ENCODE results near the gene MGAT4C.

MGAT4C gene

GRCh38 chr12:85963326-85963725 lies 292.9 kb downstream of the MGAT4C start:
- DNase-seq: no peak

GRCh38 chr12:85956081-85956480 lies 300.1 kb downstream of the MGAT4C start:
- no peak for DNase-seq

- no peak for DNase-seq
Observed at GRCh38 chr12:85955127-85955526, 301.1 kb downstream of the MGAT4C start.

GRCh38 chr12:85951823-85952222 lies 304.4 kb downstream of the MGAT4C start:
- peak; percentile 6 to 33 for DNase-seq

GRCh38 chr12:85949253-85949652 lies 306.9 kb downstream of the MGAT4C start:
- no peak for DNase-seq

DNA sequence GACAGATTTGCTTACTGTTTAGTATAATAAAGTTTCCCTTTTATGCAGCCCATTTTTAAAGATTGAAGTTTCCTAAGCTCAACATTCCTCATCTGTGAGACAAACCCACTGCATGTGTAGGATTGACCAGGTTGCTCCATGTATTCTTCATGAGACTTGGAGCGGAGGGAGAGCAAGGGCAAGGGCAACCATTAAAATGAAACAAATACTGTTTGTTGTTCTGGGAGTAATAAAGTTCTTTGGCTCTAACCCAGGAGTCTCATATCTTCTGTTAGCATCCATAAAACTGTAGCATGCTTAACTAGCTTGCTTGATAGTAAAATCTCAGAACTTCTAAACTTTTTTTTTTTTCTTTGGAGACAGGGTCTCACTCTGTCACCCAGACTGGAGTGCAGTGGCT lies 307.9 kb downstream of the MGAT4C start:
- DNase-seq: no peak

GRCh38 chr12:85947286-85947685 lies 308.9 kb downstream of the MGAT4C start:
- no peak for DNase-seq

- DNase-seq: no peak
Observed at GRCh38 chr12:85946375-85946774, 309.8 kb downstream of the MGAT4C start.

DNA sequence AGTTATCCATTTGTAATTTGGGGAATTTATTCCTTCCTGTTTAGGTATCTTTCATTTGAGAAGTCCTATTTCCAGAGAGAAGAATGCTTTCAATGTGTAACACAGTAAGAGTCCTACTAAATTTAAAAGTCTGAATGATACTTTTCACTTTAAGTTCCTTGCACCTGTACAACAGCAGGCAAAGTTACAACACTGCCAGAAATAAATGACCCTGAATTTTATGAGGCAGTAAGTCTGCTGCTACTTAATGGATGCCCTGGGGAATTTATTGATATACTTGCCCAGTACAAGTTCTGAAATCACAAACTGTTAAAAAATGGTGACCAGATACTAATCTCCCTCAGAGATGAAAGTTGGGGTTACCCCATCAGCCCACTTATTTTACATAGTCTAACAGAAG lies 329.0 kb downstream of the MGAT4C start:
- no peak for DNase-seq

DNA sequence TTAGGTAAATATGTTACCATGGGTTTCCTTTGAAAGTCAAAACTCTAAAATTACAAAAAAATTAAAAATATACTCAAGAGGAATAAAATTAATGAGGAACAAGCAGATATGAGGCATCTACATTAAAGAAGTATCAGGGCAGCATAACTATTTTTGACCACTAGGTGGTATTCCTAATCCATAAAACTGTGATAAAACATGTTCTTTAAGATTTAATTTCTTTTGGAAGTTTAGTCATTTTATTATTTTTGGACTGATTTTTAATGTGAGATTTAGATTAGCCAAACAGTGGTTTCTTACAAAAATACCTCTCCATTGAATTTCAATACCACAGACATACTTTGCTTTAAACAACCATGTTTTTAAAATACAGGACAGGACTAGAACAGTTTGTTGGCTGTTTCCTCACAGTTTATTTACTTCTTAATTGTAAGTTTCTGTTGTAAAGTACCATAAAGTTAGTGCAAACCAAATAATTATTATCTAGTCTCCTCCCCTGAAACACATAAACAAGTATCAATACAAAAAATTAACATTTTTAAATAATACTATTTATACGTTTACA lies 332.3 kb downstream of the MGAT4C start:
- peak; percentile 9 to 21 for DNase-seq

DNA sequence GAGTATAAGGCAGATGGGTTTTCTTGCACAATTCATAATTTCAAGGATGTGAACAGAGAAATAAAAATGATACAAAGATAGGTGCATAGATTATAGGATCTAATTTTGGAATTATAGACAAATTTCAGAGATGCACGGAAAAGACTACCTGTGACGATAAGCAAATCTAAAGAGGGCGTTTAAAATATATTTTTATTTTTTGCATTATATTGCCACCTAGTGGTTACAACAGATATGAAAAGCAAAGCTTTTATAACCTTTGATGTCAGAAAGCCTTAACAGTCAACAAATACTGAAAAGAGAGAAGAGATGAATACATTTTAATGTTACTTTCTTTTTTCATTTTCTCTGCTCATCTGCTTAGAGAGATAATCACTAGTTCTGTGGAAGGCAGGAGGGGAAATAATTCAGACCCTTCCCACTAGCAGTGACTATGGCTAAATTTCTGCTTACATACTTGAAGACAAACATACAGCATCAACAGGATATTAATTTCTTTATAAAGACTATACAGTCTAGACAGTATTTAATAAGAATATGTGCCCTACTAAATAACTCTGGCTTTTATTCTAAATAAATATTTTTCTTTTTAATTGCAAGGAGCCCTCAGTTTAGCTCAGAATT lies 335.8 kb downstream of the MGAT4C start:
- peak; percentile 18 to 48 for DNase-seq

Data from AML-193 (cell line).